NCI-H69 (cell line): ENCODE results near the gene PCGF3.
A peak's percentile ranks its signal among the peaks of the same experiment; 100 is the strongest.

ENCODE experiments used
- DNase-seq: peaks from one replicate; lab custom pipeline; 2025; lab: John Stamatoyannopoulos, UW

The PCGF3 gene

GRCh38 chr4:784401-785331, 79.0 kb downstream of the PCGF3 start:
- no peak for DNase-seq

DNA sequence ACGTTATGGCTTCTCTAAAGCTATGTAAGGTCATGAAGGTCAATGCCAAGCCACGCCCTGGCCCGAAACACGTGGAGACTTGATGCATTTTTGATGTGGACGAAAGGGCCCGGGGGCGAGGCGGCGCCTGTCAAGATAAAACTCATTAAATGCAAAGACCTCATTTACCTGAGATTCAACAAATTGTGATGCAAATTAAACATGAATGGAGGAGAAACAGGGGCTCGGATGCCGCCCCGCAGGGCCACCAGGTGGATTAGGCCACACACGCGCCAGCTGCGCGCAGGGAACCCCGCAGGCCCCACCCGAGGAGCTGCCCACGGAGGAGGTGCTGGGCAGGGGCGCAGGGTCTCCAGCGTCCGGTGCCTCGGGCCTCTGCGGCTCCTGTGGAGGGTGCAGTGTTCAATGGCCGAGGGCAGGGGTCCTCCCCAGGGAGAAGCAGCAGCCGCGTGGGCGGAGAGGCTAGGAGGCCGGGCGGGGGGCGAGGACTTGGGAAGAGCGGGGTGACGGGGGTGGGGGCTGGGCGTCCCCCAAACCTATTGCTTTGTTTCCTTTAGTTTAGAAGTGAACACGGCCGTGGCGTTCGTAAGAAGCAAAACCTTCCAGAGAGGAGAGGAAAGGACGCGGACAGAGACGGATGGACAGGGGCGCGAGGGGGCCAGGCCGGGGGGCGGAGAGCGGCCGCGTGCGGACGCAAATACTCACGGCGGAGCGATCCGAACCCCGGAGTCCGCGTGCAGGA, 79.9 kb downstream of the PCGF3 start:
- DNase-seq = no peak

- no peak for DNase-seq
These were observed 80.6 kb downstream of the PCGF3 start for GRCh38 chr4:786074-786741.

DNA sequence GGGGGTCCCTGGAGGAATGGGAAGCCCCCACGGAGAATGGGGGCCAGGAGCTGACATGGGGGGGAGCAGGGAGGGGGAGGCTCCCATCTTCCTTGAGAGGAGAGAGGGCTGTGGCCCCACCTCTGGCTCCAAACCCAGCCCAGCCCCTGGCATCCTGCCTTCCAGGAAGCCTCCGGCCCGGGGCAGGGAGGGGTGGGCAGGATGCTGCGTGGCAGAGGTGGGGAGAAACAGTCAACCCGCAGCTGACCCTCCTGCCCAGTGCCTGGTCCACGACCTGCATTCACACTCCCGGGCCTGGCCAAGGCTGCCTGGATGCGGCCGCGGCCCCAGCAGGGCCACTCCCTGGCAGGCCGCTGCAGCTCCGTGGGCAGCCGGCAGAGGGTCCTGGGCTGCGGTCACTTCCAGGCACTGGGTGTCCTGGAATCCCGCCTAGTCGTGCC, 81.2 kb downstream of the PCGF3 start:
- DNase-seq = no peak

- no peak for DNase-seq
These were observed 81.9 kb downstream of the PCGF3 start for GRCh38 chr4:787561-787981.

DNA sequence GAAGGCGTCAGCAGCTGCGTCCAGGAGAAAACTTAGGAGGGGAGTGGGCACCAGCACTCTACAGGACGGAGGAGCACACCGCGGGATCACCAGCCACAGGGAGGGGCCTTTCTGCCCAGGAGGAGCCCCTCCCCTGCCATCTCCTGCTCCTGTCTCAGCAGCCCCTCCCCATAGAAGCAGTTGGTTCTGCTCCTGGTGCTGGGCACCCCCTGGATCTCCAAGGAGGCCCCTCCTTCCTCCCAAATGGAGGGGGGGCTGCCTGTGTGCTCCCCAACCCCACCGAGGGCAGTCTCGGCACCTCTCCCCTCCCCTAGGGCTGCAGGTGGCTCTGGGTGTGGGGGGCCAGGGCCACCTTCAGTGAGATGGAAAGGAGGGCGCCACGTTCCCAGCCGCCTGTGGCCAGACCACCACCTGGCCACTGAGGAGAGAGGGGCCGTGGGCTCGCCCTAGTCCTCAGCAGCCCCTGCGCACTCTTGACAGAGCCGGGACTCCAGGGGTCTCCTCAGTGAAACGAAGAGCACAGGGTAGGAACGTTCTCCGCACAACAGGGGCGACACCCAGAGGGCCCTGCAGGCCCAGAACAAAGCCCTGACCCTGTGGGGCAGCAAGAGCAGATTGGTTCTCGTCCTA, 82.5 kb downstream of the PCGF3 start:
- no peak for DNase-seq

DNA sequence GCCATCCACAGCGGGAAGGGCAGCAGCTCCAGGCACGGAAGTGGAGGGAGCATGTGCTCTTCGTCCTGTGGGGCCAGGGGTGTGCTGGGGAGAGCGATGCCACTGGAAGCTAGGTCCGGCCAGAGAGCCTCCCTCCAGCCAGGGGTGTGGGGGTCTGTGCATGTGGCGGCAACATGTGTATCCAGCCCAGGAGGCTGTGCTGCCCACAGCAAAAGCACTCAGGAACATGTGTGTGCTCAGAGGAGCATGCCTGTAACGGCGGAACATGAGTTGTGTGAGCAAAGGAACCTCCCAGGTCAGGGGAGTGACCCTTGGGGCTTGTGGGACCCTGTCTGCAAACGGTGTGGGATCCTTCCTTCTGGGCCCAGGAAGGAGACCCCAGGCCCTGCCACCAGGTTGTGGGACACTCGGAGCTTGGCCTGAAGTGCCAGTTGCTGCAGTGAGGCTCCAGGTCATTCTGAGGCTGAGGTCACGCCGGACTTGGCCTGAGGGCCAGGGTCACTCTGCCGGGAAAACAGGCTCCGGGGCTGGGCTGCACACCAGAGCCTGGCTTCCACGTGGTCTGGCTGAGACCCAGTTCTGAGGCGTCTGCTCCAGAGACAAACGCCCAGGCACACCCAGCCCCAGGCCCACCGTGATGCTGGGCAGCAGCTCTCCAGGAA, 83.1 kb downstream of the PCGF3 start:
- no peak for DNase-seq

DNA sequence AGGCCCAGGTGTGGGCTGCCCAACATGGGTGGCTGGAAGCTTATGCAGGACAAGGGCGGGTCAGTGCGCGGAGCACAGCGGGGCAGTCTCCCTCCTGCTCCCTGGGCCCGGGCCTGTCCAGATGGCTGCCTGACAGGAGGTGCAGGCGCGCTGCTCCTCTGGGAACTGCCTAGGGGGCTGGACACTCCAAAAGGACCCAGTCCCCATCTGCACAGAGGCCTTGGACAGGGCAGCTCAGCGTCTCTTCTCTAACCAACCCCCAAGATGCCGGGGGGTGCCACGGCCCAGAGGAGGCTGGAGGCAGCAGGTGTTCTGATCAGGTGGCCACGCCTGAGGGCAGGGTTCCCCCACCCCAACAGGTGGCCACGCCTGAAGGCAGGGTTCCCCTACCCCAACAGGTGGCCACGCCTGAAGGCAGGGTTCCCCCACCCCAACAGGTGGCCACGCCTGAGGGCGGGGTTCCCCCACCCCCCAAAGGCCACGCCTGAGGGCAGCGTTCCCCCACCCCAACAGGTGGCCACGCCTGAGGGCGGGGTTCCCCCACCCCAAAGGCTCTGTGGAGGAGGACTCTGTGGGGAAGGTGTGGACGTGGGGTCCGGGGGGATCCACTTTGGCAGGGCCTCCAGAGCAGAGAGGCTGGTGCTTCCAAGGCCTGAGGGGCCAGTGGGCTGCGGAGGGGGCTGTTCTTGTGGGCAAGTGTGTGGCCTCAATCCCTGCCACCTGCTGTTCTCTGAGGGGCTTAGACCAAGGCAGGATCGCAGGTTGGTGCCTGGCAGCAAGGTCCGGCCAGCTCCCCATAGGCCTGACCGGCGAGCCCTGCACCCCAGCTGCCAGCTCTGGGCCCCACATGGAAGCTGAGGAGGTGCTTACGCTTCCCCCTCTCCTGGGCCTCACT, 84.2 kb downstream of the PCGF3 start:
- DNase-seq = no peak

DNA sequence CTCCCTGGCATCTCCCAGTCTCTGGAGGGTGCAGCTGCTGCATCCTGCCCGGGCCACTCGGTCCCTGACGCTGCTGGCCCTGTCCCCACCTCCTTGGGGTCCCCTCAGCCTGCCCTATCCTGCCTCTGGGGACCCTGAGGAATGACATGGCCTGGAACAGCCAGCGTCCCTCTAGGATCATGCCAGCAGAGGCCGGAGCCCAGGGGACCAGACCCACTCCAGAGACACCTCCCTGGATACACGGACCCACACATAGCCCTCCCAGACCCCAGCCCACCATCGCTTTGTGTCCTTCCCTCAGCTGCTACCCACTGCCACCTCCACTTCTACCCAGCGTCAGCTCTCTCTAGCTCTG, 84.8 kb downstream of the PCGF3 start:
- DNase-seq = no peak

GRCh38 chr4:791252-791897, 85.7 kb downstream of the PCGF3 start:
- DNase-seq = no peak

DNA sequence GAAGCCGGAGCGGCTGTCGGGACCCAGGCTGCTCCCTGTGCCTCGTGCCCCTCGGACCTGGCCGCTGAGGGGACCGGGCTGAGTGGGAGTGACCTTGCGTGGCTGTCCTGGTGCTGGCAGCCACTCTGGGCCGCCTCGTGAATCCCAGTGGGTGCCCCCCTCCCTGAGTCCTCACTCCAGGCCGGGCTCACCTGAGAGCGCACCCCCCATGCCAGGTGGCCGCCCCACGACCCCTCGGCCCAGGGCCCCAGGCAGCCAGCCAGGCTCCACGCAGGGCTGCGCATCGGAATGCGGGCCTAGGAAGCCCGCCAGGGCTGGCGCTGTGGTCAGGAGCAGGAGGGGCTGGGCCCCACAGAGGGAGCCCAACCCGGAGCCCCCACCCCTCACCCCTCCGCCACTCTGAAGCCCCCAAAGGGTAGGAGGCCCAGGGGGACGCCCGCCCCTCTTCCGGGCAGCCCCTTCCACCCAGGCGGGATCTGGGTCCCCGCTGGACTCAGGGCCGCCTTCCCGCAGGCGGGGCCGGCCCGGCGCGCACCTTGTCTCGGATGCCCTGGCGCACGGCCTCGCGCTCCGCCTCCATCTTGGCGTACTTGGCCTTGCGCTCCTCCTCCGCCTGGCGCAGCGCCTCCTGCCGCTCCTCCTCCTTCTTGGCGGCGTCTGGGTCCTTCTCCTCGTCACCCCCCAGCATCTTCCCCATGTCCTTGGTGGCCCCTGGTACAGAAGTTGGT, 86.4 kb downstream of the PCGF3 start:
- DNase-seq = no peak

DNA sequence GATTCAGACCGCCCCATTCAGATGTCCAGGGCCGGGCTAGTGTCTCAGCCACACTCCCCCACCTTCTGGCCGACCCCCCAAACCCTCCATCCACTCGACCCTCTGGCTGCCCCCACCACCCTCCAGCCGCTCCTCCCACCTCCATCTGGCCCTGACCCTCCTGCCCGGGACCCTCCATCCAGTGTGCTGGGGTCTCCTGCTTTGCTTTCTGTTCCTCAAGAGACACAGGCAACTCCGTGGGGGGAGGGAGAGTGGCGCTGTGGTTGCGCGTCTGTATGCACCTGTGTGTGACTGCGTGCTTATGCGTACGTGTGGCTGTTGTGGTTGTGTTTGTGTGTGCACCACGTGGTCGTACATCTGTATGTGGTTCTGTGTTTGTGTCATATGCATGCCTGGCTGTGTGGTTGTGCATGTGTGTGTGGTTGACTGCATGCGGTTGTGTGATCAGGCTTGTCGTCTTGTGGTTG, 87.0 kb downstream of the PCGF3 start:
- DNase-seq = no peak

GRCh38 chr4:793093-793861, 87.6 kb downstream of the PCGF3 start:
- peak; percentile 89 for DNase-seq

GRCh38 chr4:793941-794621, 88.4 kb downstream of the PCGF3 start:
- DNase-seq = peak; percentile 79

GRCh38 chr4:794900-795725, 89.5 kb downstream of the PCGF3 start:
- DNase-seq = peak; percentile 49

GRCh38 chr4:795726-796119, 90.1 kb downstream of the PCGF3 start:
- DNase-seq = peak; percentile 39

DNA sequence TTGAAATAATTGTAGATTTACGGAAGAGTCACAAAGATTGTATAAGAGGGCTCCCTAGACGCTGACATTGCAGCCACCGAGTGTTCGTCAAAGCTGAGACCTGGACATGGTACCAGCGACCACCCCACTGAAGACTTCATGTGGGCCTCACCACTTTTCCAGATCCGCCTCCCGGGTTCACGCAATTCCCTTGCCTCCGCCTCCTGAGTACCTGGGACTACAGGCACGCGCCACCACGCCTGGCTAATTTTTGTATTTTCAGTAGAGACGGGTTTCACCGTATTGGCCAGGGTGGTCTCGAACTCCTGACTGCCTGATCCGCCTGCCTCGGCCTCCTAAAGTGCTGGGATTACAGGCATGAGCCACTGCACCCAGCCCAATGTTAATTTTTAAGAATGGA, 90.6 kb downstream of the PCGF3 start:
- DNase-seq = no peak
